Mesenteric fat pad (tissue), 1 donor: ENCODE measurements around the gene NCOR1. TPM values are rescaled to one million over a fixed set of nuclear protein-coding genes. Genes with fewer than 3 reads are reported as not detected.
A peak's percentile ranks its signal among the peaks of the same experiment; 100 is the strongest.
"Not testable (repeated sequence)": the region's sequence is repeated elsewhere in the genome, so short reads cannot be mapped to it uniquely, and the experiment has no call there.

Source experiments
- DNase-seq: peaks from one replicate; pipeline ENCODE4 v3.0.0-alpha.2; 2020; ENCODE audit warnings: low spot score
- long read RNA-seq: library from polyadenylated mRNA; unstranded; transcript quantifications from one replicate; pipeline ENCODE4 v2.0.0, GENCODE V29; 2020
- total RNA-seq: library from RNA; stranded (reverse); fragmentation: NEBNext Ultra II Directional; extraction: Animal tissue kit (Norgen Biotek cat#: 25700); gene quantifications from one replicate; pipeline ENCODE4 v1.2.1, GENCODE V29; 2021
- donor health status: DM: yes; HTN: yes; CAD: no.

NCOR1 gene
- 142 TPM for total RNA-seq
- long read RNA-seq, transcript NCOR1-221 (16 exons, 1,877 nt) = minor isoform, 32 of 635 reads
- long read RNA-seq, transcript NCOR1-206 (15 exons, 1,883 nt) = major isoform, 100 of 635 reads
- long read RNA-seq, transcript NCOR1-209 (17 exons, 1,969 nt) = minor isoform, 16 of 635 reads
- long read RNA-seq, partial matches to known transcripts = 243 of 635 reads
- long read RNA-seq, other reads (novel, unspliced or antisense) = 239 of 635 reads

DNA sequence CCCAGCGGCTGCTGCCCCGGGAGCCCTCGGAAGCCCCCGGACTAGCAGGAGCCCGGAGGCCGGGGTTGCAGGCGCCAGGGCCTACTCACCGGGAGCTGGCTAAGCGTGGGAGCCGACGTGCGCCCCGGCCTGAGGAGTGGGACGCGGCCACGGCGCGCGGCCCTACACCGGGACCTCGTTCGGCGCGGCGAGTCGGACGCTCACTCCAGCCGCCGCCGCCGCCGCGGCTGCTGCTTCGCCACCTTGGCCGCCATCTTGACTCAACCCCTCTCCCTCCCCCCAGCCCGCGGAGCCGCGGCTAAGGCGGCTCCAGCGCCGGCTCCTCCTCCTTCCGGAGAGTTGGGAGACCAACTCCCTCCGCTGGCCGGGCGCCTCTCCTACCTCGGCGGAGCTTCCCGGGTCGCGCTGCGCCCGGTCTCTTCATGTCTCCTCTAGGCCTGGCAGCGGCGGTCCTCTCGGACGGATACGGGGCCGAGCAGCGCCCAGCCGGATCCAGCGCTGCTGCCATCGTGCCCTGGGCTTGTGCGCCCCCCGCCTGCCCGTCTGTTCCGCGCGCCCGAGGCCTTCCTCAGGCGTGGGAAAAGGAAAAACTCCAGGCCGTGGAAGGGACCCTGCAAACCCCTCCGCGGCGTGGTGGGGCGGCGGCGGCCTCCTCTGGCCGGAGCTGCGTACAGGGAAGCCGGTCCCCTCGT is at the start of gene NCOR1:
Gene NCOR1, minus strand, starts transcription at position 262 of the 692 bp plus-strand sequence. CDS start 20,965 bp downstream, outside the sequence.
- DNase-seq = peak; percentile 99

- no peak for DNase-seq
These were observed 46.9 kb upstream of the NCOR1 start for GRCh38 chr17:16262201-16262600.

- DNase-seq = no peak
These were observed 45.7 kb upstream of the NCOR1 start for GRCh38 chr17:16261049-16261448.

DNA sequence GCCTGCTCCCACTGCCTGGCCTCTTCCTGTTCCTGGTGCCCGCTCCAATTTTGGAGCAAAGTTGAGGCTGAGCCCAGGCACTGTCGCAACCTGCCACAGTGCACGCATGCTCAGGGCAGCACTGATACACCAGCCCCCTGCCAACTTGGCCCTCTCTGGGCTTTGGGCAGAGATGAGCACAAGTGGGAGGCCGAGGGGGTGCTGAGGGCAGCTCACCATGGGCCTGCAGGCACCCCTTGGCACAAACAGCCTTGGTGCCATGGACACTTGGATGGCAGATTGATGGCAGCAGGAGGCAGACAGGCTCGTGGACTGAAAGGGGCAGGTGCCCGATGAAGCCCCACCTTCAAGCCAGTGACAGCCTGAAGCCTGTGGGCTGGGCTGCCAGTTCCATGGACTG is 44.6 kb upstream of the NCOR1 start:
- no peak for DNase-seq

DNA sequence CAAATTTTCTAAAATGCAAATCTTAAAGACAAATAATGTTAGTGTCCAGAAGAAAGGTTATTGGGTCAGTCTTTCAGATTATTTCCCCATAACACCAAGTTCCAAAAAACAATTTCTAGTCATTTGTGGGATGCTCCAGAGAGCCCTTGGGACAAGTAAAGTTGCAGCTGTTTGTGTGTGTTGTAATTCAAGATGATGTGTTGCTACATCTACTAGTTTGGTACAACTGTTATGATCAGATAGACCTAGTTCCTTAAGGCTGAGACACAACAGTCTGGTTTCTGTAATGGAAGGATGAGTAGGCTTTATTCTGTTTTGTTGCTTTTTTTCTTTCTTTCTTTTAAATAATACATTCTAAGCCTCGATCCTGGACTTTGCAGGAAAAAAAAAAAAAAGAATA is 43.6 kb upstream of the NCOR1 start:
- no peak for DNase-seq

- DNase-seq = no peak
These were observed 40.2 kb upstream of the NCOR1 start for GRCh38 chr17:16255481-16255921.

DNA sequence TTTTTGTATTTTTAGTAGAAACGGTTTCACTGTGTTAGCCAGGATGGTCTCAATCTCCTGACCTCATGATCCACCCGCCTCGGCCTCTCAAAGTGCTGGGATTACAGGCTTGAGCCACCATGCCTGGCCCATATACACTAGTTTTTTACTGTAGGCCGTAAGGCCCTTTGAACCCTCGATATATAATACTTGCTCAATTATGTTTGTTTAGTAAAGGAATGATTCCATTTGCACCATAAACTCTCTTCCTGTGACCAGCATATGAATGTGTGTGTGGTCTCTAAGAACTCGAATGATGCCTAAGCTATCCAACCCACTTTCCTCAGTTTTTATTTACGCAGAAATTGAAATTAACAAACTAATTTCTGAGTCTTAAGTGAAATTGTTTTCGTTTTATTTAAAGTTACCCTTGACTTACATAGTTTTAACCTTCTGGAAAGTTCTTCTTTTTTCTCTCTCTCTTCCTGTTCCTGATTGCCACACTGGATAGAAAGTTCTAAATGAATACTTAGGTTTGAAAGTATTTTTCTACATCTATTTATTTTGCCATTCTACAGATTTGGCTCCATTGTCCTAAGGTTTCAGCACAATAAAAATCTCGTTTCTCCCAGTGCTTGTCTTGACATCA is 39.6 kb upstream of the NCOR1 start:
- no peak for DNase-seq

DNA sequence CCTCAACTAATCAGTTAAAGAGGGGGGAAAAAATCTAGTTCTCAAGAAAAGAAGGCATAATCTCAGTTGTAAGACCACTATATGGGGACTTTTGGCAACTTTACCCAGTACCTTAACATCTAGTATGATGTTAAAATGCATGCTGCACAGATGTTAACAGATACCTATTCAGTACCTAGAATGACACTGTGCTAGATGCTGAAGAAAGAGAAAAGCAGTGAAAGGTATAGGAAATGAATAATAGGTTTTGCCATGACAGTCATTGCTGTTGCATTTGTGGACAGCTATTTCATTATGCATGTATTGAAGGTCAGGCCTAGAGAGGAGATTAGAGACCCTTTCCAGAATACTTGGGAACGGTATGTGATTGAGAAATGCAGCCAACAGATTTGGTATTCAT is 36.2 kb upstream of the NCOR1 start:
- no peak for DNase-seq

DNA sequence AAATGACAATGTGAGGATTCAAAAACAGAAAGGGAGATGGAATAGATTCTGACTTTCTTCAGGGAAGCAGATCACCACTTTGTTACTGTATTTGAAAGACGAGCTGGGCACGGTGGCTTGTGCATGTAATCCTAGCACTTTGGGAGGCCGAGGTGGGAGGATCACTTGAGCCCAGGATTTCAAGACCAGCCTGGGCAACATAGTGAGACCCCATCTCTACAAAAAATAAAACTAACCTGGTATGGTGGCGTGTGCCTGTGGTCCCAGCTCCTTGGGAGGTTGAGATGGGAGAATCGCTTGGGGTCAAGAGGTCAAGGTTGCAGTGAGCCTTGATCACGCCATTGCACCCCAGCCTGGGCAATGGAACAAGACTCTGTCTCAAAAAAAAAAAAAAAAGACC is 35.7 kb upstream of the NCOR1 start:
- no peak for DNase-seq

DNA sequence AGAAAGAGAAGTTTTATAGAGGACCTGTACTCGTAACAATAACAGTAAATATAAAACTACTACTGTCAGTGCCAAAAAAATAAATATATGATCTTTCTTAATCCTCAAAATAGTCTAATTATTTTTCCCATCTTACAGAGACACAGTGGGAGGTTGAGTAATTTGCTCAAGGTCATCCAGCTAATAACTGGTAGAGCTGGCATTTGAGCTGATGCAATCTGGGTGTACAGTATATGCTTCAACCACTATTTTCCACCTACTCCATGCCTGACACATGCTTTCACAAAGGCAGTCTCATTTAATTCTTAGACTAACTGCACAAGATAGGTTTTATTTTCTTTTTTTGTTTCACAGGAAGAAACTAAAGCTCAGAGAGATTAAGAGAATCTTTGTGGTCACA is 35.3 kb upstream of the NCOR1 start:
- no peak for DNase-seq

DNA sequence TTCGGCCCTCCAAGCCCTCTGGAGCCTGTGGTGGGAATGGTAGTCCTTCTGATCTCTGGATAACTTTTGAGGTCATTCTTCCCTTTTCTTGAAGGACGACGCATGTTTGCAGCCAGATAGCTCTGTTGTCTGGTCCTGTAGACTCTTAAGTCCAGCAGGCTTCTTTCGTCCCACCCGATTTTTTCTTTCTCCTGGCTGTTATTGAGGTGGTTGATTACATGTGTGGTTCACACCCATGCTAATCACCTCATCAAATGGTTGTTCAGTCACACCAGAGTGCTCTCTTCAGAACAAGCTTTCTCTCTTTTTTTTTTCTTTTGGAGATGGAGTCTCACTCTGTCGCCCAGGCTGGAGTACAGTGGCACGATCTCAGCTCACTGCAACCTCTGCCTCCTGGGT is 32.3 kb upstream of the NCOR1 start:
- no peak for DNase-seq

DNA sequence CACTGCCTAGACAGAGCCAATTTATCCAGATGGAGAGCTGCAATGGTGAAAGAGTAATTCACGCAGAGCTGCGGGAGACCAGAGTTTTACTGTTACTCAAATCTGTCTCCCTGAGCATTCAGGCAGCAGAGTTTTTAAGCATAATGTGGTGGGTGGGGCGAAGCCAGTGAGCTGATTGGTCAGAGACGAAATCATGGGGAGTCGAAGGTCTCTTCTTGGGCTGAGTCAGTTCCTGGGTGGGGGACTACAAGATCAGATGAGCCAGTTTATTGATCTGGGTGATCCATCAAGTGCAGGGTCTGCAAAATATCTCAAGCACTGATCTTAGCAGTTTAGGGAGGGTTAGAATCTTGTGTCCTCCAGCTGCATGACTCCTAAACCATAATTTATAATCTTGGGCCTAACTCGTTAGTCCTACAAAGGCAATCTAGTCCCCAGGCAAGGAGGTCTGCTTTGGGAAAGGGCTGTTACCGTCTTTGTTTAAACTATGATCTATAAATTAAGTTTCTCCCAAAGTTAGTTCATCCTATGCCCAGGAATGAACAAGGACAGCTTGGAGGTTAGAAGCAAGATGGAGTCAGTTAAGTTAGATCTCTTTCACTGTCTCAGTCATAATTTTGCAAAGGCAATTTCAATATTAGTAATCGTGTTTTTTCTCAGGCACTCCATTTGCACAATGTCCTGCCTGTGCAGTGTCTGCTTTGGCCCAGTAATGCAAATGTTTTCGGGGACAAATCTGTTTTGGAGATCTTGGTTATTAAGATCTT is 28.6 kb upstream of the NCOR1 start:
- DNase-seq = no peak

DNA sequence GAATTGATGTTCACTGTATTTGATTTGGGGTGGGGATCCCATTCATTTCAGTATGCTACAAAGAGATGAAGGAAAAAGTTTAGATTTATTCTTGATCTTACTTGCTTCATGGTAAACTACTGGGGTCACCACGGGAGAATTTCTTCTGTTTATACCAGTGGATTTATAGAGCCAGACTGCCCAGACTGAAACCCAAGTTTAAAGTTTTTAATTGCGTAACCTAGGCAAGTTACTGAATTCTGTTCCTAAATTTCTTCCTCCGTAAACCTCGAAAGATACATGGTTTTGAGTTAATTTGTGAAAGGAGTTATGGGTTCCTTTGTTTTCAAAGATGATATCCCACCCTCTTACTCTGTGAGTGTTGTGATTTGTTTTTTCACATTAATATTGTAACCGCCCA is 28.1 kb upstream of the NCOR1 start:
- no peak for DNase-seq

DNA sequence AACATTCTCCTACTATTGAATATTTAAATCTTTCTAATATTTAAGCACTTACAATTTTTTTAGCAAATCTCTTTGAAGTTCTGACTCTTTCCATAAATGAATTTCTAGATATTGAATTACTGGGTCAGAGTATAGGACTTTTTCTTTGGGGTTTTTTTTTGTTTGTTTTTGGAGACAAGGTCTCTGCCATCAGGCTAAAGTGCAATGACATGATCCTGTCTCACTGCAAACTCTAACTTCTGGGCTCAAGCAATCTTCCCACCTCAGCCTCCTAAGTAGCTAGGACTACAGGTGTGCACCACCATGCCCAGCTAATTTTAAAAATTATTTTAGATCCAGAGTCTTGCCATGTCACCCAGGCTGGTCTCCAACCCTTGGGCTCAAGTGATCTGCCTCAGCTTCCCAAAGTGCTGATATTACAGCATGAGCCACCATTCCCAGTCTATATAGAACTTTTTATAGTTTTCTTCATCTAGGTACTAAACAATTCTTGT is 26.6 kb upstream of the NCOR1 start:
- no peak for DNase-seq

DNA sequence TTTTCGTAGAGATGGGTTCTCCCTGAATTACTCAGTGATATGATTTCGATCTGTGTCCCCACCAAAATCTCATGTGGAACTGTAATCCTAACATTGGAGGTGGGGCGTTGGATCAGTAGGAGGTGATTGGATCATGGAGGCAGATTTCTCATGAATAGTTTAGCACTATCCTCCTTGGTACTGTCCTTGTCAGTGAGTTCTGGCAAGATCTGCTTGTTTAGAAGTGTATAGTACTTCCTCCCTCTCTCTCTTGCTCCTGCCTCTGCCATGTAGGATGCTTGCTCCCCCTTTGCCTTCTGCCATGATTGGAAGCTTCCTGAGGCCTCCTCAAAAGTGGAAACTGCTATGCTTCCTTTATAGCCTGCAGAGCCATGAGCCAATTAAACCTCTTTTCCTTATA is 24.6 kb upstream of the NCOR1 start:
- DNase-seq = no peak

DNA sequence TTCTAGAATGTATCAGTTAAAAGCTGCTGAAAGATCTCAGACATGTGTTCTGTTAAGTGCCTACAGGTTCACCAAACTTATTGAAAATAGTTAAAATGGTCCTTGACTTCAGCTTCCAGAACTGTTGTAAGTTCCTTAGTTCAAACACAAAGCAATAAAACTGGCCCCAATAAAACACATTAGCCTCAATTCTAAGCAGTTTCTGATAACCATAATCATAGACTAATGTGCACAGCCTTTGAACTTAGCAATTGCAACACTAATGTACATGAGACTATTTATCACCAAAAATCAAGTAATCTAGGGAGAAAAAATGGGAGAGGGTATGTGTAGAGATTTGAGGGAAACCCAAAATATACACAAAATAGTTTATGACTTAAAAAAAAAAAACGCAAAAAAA is 17.1 kb upstream of the NCOR1 start:
- no peak for DNase-seq

DNA sequence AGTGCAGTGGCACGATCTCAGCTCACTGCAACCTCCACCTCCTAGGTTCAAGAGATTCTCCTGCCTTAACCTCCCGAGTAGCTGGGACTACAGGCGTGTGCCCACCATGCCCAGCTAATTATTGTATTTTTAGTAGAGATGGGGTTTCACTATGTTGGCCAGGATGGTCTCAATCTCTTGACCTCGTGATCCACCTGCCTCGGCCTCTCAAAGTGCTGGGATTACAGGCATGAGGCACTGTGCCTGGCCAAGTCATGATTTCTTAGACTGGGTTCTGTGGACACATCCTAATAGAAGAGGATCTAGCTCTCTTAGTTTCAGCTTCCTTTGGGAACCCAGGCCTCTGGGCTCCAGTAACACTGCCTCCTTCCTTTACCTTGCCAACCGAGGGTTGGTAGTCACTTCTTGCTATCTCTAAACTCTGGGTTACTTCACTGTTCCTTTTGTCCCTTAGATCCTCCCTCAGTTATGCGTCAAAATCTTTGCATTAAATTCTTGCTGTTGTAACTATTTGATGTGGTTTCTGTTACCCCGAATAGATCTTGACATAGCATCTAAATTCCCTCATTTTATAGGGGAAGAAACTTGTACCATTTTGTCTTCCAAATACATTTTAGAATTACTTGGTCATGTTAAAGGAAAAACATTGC is 14.7 kb upstream of the NCOR1 start:
- DNase-seq = not testable (repeated sequence)

GRCh38 chr17:16222406-16222805 is 7.1 kb upstream of the NCOR1 start:
- DNase-seq = no peak

GRCh38 chr17:16217002-16217635 is 1.8 kb upstream of the NCOR1 start, which contains the start of gene PIGL:
Gene PIGL, plus strand, starts transcription at chr17:16217210. Its CDS starts 17 bp downstream, at chr17:16217227.
- peak; percentile 91 for DNase-seq

- DNase-seq = not testable (repeated sequence)
These were observed 1.1 kb upstream of the NCOR1 start for GRCh38 chr17:16216341-16217001.
